ENCODE measurements around the gene GOLT1B.
"Not testable (repeated sequence)": the region's sequence is repeated elsewhere in the genome, so short reads cannot be mapped to it uniquely, and the experiment has no call there.

GOLT1B gene, protein sequence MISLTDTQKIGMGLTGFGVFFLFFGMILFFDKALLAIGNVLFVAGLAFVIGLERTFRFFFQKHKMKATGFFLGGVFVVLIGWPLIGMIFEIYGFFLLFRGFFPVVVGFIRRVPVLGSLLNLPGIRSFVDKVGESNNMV

DNA sequence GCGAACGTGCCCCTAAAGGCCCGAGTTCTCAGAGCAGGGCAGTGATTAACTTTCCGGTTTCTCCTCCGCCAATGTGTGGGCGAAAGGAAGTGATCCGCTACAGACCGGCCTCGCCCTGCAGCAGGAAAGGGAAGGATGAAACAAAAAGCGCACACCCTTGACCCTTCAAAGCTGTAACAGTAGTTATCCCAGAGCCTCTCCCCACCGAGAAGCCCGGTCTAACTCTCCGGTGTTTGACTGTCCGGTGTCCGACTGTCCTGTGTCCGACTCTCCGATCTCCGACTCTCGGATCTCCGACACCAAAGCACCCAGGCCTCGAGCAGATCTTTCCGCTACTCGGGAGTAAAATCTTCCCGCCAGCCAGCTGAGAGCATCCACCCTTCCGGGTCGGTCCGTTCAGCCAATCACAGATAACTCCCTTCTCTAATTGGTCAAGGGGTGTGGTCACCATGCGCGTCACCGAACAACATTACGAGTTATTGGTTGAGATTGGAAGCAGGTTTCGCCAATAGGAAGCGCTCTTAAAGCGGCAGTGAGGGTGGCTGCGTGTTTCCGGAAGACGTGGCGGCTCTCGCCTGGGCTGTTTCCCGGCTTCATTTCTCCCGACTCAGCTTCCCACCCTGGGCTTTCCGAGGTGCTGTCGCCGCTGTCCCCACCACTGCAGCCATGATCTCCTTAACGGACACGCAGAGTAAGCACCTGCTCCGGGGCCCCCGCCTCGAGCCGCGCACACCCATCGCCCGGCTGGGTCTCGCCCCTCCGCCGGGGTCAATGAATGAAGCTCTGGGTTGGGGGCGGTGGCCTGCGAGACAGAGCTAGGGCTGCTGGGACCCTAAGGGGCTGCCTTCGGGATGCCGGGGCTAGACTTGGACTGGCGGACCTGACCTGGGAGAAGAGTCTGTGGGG lies at the start of gene GOLT1B, which contains the start of gene RECQL:
GOLT1B (plus strand) TSS at position 532 of the 906 bp plus-strand sequence; CDS start at position 667, 135 bp downstream.
RECQL (minus strand) TSS at position 378 of the 906 bp plus-strand sequence. CDS start 2,065 bp downstream, outside the sequence.
- DNase-seq (ENCODE audit: low read depth): peak; percentile 97

DNA sequence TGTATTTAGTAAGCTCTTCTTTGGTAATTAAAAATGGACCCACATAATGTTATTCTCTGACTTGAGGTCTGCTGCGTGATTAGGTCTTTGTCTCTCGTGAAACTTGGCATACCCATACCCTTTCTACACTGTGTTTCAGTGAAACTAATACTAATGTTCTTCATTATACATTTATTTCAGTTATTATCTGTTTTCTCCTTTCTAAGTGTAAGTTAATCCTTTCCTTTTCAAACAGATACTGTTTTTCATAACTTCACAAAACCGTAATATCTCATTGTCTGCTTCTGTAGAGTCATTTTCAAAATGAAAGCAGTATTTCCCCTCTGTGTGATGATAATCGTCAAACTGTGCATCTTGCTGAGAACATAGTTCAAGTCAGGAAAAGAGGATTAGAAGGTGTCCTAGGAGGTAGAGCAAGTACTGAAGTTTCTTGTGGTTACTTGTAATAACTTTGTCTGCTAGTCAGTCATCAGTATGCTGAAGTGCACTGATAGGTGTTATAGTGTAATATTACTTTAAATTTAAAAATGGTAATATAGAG lies 48.2 kb upstream of the GOLT1B start:
- DNase-seq (ENCODE audit: low read depth): no peak

GRCh38 chr12:21456291-21456780 lies 45.3 kb upstream of the GOLT1B start:
- DNase-seq (ENCODE audit: low read depth): no peak

DNA sequence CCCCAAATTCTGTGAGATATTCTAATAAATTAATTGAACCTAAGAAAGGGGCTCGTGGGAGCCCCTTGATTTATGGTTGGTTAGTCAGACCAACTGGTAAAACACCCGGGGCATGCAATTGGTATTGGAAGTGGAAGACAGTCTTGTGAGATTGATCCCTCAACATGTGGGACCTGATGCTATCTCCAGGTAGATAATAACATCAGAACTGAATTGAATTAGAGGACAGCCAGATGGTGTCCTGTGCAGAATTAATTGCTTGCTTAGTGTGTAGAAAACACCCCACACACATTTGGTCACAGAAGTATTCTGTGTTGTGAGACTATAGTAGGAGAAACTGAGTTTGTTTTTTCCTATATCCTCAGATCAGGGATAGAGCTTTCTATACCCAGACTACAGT lies 42.1 kb upstream of the GOLT1B start:
- DNase-seq (ENCODE audit: low read depth): no peak

GRCh38 chr12:21467334-21467733 lies 34.3 kb upstream of the GOLT1B start:
- not testable (repeated sequence) for DNase-seq (ENCODE audit: low read depth)

DNA sequence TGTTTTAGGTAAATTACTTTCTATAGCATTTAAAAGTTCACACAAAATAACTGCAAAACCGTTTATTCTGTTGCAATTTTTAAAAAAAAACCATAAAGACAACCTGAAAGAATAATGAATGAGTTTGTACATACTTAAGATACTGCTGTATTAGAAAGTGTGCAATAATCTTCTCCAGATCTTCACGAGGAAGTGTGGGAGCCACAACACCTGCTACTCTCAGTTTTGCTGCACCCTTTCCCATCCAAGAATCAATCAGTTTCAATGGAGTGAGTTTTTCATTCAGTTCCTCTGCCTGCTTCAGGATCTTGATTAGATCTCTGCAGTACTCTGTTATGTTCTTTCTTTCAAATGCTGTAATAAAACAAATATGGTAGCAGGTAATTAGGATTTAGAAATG lies 30.3 kb upstream of the GOLT1B start:
- DNase-seq (ENCODE audit: low read depth): no peak

DNA sequence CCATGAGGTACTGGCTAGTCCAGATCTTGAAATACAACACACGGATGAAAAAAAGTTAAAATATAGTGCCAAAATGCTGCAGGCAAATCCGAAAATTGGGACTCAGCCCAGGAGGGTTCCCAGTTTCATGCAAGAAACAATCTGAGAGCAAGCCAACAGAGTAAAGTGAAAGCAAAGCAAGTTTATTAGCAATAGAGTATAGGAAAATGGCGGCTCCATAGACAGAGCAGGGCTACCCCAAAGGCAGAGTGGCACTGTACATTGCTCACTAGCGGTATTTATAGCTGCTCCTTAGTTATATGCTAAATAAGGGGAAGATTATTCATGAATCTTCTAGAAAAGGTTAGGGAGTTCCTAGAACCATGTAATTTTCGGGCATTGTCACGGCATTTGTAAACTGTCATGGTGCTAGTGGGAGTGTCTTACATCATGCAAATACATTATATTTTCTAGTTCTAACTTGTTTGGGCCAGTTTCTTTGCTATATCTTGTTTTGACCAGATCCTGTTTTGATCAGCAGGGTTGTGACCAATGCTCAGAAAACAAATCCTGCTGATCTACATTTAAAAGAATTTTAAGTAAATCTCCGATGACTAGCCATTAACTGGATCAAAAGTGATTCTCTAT lies 29.3 kb upstream of the GOLT1B start:
- DNase-seq (ENCODE audit: low read depth): peak; percentile 14

GRCh38 chr12:21475552-21475951 lies 26.0 kb upstream of the GOLT1B start:
- DNase-seq (ENCODE audit: low read depth): no peak

- DNase-seq (ENCODE audit: low read depth): peak; percentile 47
Measured at GRCh38 chr12:21476949-21477348, 24.6 kb upstream of the GOLT1B start.

- DNase-seq (ENCODE audit: low read depth): no peak
Measured at GRCh38 chr12:21478756-21479455, 22.7 kb upstream of the GOLT1B start.

GRCh38 chr12:21483531-21483930 lies 18.1 kb upstream of the GOLT1B start:
- DNase-seq (ENCODE audit: low read depth): no peak

DNA sequence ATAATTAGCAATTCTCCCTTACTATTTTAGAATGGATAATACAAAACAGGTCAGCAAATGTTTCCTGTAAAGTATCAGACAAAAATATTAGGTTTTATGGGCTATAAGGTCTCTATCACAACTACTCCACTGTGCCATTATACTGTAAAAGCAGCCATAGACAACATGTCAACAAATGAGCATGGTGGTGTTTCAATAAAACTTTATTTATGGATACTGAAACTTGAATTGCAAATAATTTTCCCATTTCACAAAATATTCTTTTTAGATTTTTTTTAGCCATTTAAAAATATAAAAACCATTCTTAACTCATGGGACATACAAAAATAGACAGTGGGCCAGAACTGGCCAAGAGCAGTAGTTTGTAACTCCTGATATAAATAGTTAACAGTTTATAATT lies 15.6 kb upstream of the GOLT1B start:
- no peak for DNase-seq (ENCODE audit: low read depth)

DNA sequence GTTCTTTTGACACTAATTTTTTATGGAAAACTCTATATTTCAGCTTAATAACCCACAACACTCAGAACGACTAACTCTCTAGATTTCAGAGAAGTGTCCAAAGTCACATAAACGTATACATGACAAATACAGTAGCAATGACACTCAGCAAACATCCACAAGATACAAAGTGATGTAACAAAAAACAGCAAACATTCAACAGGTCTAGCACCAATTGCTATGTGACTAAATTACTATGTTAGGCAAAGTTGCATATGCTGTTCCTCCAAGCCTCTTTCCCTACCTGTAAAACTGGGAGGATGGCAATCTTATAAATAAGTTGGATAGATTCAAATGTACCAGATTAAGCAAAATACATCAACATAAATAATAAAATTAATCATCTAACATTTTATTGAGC lies 1.8 kb upstream of the GOLT1B start:
- DNase-seq (ENCODE audit: low read depth): no peak

GRCh38 chr12:21500786-21501257 lies 767 bp upstream of the GOLT1B start:
- no peak for DNase-seq (ENCODE audit: low read depth)

- DNase-seq (ENCODE audit: low read depth): peak; percentile 17
Measured at GRCh38 chr12:21502164-21502496, 541 bp downstream of the GOLT1B start.

DNA sequence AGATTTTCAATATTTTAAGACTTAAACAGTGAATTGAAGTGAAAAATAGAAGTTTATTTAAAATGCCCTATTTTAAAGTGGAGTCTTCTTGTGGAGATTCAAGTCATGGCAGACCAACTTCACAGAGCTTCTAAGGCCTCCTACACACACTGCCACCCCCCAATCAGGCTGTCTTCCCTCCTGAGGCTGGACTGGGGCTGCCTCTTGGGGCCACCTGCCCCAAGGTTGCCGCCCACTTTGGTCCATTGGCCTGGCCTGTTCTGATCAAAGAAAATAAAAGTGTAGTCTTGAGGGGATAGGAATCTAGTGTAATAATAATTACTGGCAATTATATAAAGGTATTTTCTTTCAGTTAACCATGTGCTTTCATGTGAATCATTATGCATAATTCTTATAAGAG lies 1.3 kb downstream of the GOLT1B start:
- DNase-seq (ENCODE audit: low read depth): no peak

DNA sequence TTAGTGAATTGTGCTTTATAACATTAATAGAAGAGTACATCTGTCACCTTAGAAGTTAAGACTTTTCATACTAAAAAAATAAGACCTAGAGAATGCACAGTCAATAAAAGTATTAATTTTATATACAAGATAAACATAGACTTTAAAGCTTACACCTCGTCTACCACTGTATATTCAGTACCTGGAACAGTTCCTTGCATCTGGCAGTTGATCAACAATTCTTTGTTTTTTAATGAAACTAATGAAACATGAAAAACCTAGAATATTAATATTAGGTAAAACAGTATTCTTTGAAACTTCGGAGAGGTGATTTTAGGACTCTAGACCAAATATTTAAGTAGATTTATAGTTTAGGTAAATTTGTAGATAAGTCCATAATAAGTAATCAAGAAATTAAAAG lies 4.3 kb downstream of the GOLT1B start:
- no peak for DNase-seq (ENCODE audit: low read depth)

- no peak for DNase-seq (ENCODE audit: low read depth)
Measured at GRCh38 chr12:21507849-21508248, 6.3 kb downstream of the GOLT1B start.

DNA sequence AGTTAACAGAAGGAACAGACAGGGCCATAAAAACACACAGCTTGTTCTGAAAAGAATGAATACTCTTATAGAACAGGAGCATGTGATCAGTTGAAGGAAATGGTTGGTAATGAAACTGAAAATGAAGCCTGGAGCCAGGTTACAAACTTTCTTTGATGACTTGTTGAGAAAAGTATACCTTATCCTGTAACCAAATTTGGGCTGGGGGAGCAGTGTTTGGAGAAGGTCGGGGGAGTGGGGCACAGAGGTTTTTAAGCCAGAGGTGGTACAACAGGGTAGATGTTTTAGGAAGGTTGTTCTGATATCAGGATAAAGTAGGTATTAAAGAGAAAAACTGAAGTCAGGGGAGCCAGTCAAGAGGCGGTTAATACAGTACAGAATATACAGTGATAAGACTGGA lies 8.2 kb downstream of the GOLT1B start:
- no peak for DNase-seq (ENCODE audit: low read depth)

GRCh38 chr12:21516281-21516680 lies 14.7 kb downstream of the GOLT1B start:
- no peak for DNase-seq (ENCODE audit: low read depth)

GRCh38 chr12:21518451-21518850 lies 16.9 kb downstream of the GOLT1B start:
- no peak for DNase-seq (ENCODE audit: low read depth)

DNA sequence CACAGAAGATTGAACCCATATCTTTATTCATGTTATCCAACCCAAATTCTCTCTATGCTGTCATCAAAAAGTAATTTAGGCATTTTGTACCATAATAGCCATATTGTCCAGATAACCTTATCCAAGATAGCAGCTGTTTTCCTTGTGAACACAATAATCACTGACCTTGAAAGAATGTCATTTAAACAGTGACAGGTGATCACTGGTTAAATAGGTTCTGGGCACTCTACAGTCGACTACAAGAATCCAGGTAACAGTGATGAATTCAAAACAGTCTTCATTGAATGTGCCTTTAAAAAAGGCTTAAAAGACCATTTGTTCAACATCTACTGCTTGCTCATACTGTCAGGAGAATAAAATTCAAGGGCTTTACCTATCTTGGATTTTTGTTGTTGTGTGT lies 20.0 kb downstream of the GOLT1B start:
- DNase-seq (ENCODE audit: low read depth): no peak

Data from fibroblast of gingiva (primary cell).